Epidermal melanocyte (primary cell): ENCODE results near the gene PLPPR5.

Experiments
- DNase-seq: peaks from one replicate; pipeline ENCODE4 v3.0.0; 2011; ENCODE audit warnings: low spot score; ENCODE audit not compliant: insufficient read length

The PLPPR5 gene

DNA sequence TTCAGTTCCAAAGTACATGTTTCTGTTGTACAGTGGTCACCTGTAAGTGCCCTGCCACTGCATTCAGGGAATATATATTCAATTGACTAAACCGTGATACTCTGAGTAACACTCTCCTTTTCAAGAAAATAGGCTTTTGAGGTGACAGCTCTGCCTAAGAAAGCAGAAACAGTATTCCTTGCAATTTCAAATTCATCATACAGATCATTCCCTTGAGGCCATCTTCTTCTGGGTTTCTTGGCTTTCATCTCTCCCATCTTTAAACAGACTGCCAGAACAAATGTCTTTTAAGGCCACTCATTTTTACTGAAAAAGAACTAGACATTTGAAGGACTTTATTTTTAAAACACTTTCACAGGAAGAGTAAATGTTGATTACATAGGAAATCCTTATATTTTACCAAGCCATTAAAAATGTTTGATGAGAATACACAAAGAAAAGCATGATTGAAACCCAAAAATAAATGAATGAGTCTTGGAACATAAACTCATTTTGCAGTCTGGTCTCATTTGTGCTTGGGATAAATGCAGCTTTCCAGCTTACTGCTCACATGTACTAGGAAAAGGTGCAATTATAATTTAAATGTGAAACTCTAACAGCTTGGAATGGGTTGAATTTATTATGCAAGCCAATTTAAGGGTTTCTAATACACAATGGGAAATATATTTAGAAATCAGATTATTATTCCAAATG, 34.7 kb downstream of the PLPPR5 start:
- no peak for DNase-seq

DNA sequence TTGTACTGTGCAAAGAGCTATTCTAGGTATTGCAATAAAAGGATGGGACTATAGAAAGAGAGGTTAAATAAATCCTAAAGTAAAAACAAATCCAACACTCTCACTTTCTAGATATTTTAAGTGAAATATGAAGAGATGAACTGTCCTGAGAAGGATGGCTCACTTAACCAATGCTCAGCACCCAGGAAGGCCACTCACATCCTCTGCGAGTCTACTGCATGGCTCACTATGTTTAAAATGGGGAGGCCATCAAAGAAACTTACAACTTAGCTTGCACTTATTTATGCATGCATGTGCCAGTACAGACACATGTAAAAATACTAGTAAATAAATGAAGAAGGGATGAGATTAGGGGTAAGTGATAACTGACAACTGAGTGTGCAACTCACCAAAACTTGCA, 37.5 kb downstream of the PLPPR5 start:
- no peak for DNase-seq

GRCh38 chr1:98965394-98965793, 39.3 kb downstream of the PLPPR5 start:
- DNase-seq: no peak

DNA sequence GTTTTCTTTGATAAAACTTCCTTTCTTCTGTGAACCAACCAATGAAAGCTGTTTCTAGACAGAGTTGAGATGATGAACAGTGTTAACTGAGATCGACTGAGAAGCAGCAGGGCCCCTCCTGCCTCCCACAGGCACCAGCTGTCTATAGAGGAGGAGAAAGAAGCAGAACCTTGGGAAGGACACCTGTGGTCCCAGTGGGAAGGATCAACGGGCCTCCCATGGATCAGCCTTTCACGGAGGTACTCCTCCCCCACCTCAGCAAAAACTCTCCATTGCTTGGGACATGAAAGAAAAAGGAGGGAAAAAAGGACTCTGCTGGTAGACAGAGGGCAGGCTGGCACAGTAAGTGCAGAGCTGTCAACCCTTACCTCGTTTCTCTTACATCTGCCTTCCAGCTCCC, 40.5 kb downstream of the PLPPR5 start:
- DNase-seq: no peak

DNA sequence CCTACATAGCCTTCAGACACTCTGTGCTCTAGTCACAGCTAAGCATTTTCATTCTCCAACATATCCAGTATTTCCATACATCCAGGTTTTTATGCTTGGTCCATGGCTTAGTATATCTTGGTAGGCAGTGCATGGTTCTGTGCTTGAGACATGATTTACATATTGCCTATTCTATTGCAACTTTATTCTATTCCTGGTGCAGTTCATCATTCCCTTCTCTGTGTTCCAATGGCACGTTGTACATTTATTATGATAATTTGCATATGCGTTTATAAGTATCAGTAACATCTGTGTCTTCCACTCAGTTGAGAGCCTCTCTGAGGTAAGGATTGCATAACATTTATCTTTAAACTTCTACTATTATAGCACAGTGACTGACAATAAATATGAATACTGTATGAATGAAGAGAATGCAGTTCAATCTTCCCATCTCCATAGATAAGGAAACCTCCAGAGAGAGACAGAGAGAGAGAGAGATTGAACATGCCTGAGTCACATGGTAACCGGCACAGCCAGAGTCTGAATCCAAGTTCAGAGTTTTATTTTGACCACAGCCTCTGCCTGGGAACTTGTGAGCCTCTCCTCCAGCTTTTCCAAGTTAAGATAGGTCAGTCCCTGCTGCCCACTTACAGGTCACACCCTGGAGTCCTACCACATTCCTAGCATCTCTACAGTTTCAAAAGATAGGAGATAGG, 41.5 kb downstream of the PLPPR5 start:
- DNase-seq: no peak

DNA sequence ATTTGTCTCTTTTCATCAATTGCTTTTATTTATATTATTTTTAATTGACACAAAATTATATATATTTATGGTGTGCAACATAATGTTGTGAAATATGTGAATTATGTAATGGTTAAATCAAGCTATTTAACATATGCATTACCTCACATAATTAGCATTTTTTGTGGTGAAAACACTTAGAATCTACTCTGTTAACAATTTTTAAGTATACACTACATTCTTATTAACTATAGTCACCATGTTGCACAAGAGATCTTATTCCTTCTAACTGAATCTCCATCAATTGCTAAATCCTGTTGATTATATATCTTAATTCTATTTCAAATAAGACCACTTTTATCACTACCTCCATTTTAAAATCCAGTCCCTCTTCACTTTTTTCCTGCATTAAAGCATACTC, 42.5 kb downstream of the PLPPR5 start:
- no peak for DNase-seq

DNA sequence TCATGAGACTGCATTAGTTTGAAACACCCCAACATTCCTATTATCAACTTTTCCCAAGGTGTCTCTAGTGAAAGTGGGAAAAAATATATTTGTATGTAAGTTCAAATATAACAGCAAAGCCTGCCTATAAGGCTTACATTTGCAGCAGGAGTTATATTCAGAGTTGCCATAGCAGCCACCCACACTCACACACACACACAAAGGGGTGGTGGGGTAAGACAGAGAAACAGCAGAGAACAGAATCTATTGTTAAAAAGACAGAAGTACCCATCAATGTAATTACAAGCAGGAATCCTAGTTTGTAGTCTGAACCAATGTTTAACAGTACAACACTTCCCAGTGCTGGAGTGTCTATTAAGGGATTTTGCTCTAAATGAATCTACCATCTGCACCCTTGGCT, 55.0 kb downstream of the PLPPR5 start:
- DNase-seq: no peak

DNA sequence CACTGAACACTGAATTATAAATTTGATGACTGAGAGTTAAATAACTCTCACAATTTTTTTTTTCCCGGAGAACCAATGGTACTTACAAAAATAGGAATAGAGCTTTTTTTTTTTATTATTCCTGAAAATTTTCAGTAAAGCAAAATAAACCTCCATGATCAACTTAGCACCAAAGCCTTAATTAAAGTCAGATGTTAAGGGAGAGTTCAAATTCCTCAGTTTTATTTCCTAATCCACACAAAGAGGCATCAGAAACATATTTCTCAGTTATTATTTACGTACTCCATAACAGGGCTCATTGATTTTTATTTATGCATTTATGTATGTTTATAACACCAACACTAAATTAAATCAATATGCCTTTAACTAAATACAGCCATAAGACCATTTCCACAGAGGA, 55.5 kb downstream of the PLPPR5 start:
- no peak for DNase-seq

GRCh38 chr1:98947071-98947470, 57.6 kb downstream of the PLPPR5 start:
- DNase-seq: no peak

- no peak for DNase-seq
Observed at GRCh38 chr1:98940722-98941079, 64.0 kb downstream of the PLPPR5 start.

GRCh38 chr1:98940069-98940721, 64.5 kb downstream of the PLPPR5 start:
- DNase-seq: no peak

DNA sequence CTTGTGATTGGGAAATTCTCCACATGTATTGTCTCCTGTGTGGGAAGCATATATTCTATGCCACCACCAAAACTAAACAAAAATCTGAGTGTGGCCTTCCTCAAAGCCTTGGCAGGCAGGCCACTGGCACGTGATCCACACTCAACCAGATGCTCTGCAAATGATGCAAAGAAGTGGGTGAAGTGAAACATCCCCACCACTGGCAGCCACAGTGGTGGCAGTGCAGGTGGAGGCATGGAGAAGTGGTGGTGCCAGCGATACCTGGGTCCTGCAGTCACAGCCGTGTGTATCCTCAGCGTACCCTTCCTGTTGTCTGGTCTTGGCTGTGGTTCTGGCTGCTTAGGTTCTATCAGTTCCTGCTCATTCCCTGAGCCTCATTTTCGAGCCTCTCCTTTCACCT, 65.2 kb downstream of the PLPPR5 start:
- DNase-seq: no peak

- no peak for DNase-seq
Observed at GRCh38 chr1:98937347-98937746, 67.3 kb downstream of the PLPPR5 start.

DNA sequence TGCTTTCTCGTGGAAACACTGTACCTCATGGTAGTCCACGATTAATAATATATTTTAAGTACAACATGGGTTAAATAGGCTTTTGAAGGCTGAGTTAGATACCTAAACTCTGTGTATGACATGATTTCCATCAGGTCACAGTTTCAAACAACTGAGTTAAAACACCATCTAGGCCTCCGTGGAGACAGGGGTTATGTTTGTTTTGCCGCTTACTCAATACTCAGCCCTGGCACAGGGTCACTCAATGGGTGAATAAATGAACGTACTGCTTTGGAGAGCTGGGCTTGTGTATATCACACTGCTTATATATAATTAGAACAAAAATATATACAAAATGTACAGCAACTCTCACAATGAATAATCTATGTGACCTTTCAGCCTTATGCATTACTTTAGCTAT, 72.5 kb downstream of the PLPPR5 start:
- DNase-seq: no peak

DNA sequence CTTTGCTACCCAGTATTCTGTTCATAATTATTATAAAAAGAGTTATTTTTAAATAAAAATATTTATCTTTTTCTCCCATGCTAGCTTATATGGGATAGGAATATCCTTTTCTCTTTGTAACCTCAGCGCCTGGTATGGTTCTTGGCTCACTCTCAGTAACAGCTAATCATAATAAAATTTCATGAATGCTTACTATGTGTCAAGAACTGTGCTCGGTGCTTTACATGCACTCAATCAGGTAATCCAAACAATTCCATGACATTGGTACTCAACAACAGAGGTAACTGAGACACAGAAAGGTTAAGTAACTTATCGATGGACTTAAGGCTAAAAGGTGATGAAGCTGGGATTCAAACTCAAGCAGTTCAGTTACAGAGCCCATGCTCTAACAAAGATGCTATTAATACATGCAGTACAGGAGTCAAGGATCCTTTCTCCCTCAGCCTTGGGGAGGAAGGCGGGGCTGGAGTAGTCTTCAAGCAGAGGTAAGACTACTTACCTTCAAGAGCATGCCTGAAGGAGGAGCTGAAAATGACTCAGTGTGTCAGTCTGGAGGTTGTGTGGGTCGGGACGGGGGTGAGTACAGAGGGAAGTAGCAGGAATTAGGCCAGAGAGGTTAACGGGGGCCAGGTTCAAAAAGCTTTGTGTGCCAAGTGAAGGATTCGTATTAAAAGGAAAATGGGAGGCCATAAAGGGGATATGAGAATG, 73.4 kb downstream of the PLPPR5 start:
- no peak for DNase-seq

DNA sequence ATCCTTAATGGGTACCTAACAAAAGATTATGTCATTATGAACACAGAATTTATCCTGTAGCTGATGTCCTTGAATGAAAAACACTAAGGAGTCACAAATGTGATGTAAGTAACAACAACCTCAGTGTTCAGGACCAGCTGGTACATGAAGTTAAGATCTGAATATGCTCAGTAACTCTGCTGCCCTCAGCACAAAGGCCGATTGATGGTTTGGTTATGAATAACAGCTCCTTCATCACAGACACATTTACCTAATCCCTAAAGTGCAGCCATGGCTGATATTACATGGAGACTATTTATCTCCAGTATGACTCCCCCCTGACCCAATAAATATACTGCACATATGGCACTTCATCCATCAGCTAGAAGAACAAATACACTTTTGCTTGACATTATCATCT, 75.2 kb downstream of the PLPPR5 start:
- DNase-seq: no peak

GRCh38 chr1:98926597-98926996, 78.1 kb downstream of the PLPPR5 start:
- no peak for DNase-seq

DNA sequence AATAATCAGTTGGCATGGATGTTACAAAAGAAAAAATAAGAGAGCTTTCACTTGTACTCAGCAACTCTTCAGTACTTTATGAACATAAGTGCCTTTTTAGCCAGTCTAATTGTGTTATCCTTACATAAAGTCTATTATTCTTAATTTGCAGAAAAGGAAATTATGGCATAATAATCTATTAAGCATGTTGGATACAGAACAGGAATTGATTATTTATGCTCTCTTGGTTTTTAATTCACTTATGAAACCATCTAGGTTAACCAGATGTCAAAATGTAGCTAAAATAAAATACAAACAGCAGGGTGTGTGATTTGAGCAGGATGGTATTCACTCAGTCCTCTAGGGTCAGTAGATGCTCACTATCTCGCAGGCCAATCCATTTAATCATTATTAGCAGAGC, 79.7 kb downstream of the PLPPR5 start:
- no peak for DNase-seq

- DNase-seq: no peak
Observed at GRCh38 chr1:98923667-98924066, 81.0 kb downstream of the PLPPR5 start.

DNA sequence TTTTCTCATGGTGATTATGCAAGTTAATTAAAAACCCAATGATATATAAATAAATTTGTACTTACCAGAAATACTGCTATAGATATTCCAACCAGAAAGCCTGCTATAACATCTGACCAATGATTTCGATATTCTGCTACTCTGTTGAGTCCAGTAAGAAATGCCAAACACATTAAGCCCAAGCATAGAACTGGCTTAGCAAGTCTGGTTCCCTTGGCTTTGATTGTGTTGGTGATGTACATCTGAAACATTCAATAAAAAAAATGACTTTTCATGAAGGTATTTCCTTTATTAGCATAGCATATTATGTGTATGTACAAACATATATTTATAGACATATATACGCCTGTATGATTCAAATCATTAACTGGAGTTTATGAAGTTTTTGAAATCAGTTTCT, 82.8 kb downstream of the PLPPR5 start:
- no peak for DNase-seq

GRCh38 chr1:98920441-98921110, 84.1 kb downstream of the PLPPR5 start:
- DNase-seq: no peak

- no peak for DNase-seq
Observed at GRCh38 chr1:98919652-98920051, 85.0 kb downstream of the PLPPR5 start.
